ENCODE measurements around the gene MRPL44.

MRPL44 gene

GRCh38 chr2:223915071-223915470 lies 42.2 kb upstream of the MRPL44 start:
- Histone ChIP-seq H3K27ac (no peak overlapping the region), H3K4me1 (ENCODE audit: low read depth, poor library complexity, severe bottlenecking) (no peaks in the 10 kb centered on the region), H2AFZ (ENCODE audit: low read depth) (no peak overlapping the region), H3K79me2 (ENCODE audit: insufficient read depth, low read depth) (no peaks in the 10 kb centered on the region), H3K27me3 (ENCODE audit: insufficient read depth, low read depth) (no peaks in the 10 kb centered on the region), H3K4me3 (IDR thresholded peaks at IDR 0.05; ENCODE audit: insufficient read depth, low read depth, low read length) (no peak overlapping the region), H3K36me3 (ENCODE audit: insufficient read depth) (no peaks in the 10 kb centered on the region), H3K4me2 (no peak overlapping the region), H3K9ac (no peak overlapping the region), H4K20me1 (ENCODE audit: insufficient read depth) (no peaks in the 10 kb centered on the region)
- no peak for TF ChIP-seq CTCF (conservative IDR thresholded peaks at IDR 0.05; ENCODE audit: low read depth, low read length)

- no peaks in the 10 kb centered on the region for H3K27me3 ChIP-seq (ENCODE audit: insufficient read depth, low read depth)
- H3K27ac ChIP-seq = no peak overlapping the region
Observed at GRCh38 chr2:223916181-223916920, 40.9 kb upstream of the MRPL44 start.

GRCh38 chr2:223918671-223919134 lies 38.6 kb upstream of the MRPL44 start:
- Histone ChIP-seq H3K79me2 (ENCODE audit: insufficient read depth, low read depth) (no peaks in the 10 kb centered on the region), H3K36me3 (ENCODE audit: insufficient read depth) (no peaks in the 10 kb centered on the region), H3K4me1 (ENCODE audit: low read depth, poor library complexity, severe bottlenecking) (no peaks in the 10 kb centered on the region), H3K27ac (no peak overlapping the region), H4K20me1 (ENCODE audit: insufficient read depth) (no peaks in the 10 kb centered on the region), H3K27me3 (ENCODE audit: insufficient read depth, low read depth) (no peaks in the 10 kb centered on the region), H2AFZ (ENCODE audit: low read depth) (no peak overlapping the region), H3K4me2 (no peak overlapping the region), H3K9ac (no peak overlapping the region), H3K4me3 (IDR thresholded peaks at IDR 0.05; ENCODE audit: insufficient read depth, low read depth, low read length) (no peak overlapping the region)
- TF ChIP-seq CTCF (conservative IDR thresholded peaks at IDR 0.05; ENCODE audit: low read depth, low read length) = no peak

More at GRCh38 chr2:223916181-223916920, 40.9 kb upstream of the MRPL44 start:
- Histone ChIP-seq H3K4me2 (no peak overlapping the region), H3K9ac (no peak overlapping the region), H3K36me3 (ENCODE audit: insufficient read depth) (no peaks in the 10 kb centered on the region), H2AFZ (ENCODE audit: low read depth) (no peak overlapping the region), H3K79me2 (ENCODE audit: insufficient read depth, low read depth) (no peaks in the 10 kb centered on the region), H3K4me3 (IDR thresholded peaks at IDR 0.05; ENCODE audit: insufficient read depth, low read depth, low read length) (no peak overlapping the region), H3K4me1 (ENCODE audit: low read depth, poor library complexity, severe bottlenecking) (no peaks in the 10 kb centered on the region), H4K20me1 (ENCODE audit: insufficient read depth) (no peaks in the 10 kb centered on the region)
- TF ChIP-seq CTCF (conservative IDR thresholded peaks at IDR 0.05; ENCODE audit: low read depth, low read length) = no peak

GRCh38 chr2:223920109-223920508 lies 37.2 kb upstream of the MRPL44 start:
- no peak overlapping the region for H2AFZ ChIP-seq (ENCODE audit: low read depth)
- H3K4me1 ChIP-seq (ENCODE audit: low read depth, poor library complexity, severe bottlenecking) = no peaks in the 10 kb centered on the region
- H3K9ac ChIP-seq = no peak overlapping the region
- TF ChIP-seq CTCF (conservative IDR thresholded peaks at IDR 0.05; ENCODE audit: low read depth, low read length) = no peak
- no peaks in the 10 kb centered on the region for H4K20me1 ChIP-seq (ENCODE audit: insufficient read depth)
- H3K27me3 ChIP-seq (ENCODE audit: insufficient read depth, low read depth) = no peaks in the 10 kb centered on the region
- H3K79me2 ChIP-seq (ENCODE audit: insufficient read depth, low read depth) = no peaks in the 10 kb centered on the region
- no peaks in the 10 kb centered on the region for H3K36me3 ChIP-seq (ENCODE audit: insufficient read depth)
- no peak overlapping the region for H3K4me3 ChIP-seq (IDR thresholded peaks at IDR 0.05; ENCODE audit: insufficient read depth, low read depth, low read length)
- H3K4me2 ChIP-seq = no peak overlapping the region
- H3K27ac ChIP-seq = no peak overlapping the region

All from KMS-11 (cell line).